T-helper 2 cell treated with Interferon-gamma antibody and Interleukin-4, amounts not matched to agents 5 μg/mL and 100 μg/mL, for 36 hours (primary cell): Measurements from ENCODE around the gene CAPN3.

Experiments used
- DNase-seq: peaks from one replicate; pipeline ENCODE4 v3.0.0; 2021; ENCODE audit warnings: low spot score
- H3K27ac Mint-ChIP-seq: one replicate; pipeline ENCODE4 v1.8.0; 2021; ENCODE audit warnings: mild to moderate bottlenecking, mixed read lengths
- H3K27me3 Mint-ChIP-seq: one replicate; pipeline ENCODE4 v1.8.0; 2021; ENCODE audit warnings: low read depth, mixed read lengths
- H3K36me3 Mint-ChIP-seq: one replicate; pipeline ENCODE4 v1.8.0; 2021; ENCODE audit warnings: low read depth, mixed read lengths
- H3K4me1 Mint-ChIP-seq: one replicate; pipeline ENCODE4 v1.8.0; 2021; ENCODE audit warnings: low read depth, mixed read lengths
- H3K4me3 Mint-ChIP-seq: one replicate; pipeline ENCODE4 v1.8.0; 2022; ENCODE audit warnings: mild to moderate bottlenecking, moderate library complexity, mixed read lengths
- H3K9me3 Mint-ChIP-seq: one replicate; pipeline ENCODE4 v1.8.0; 2021; ENCODE audit warnings: mixed read lengths

Gene CAPN3

GRCh38 chr15:42343596-42344232, 15.6 kb upstream of the CAPN3 start:
- Mint-ChIP-seq H3K27me3 (no peaks in the 10 kb centered on the region), H3K4me3 (no peak overlapping the region), H3K36me3 (peaks cover 8% of the 10 kb centered on the region), H3K27ac (no peak overlapping the region), H3K9me3 (no peaks in the 10 kb centered on the region), H3K4me1 (no peaks in the 10 kb centered on the region)
- no peak for DNase-seq

GRCh38 chr15:42344763-42345162, 14.5 kb upstream of the CAPN3 start:
- Mint-ChIP-seq H3K27me3 (no peaks in the 10 kb centered on the region), H3K4me3 (no peak overlapping the region), H3K4me1 (no peaks in the 10 kb centered on the region), H3K36me3 (peaks cover 11% of the 10 kb centered on the region), H3K27ac (no peak overlapping the region), H3K9me3 (no peaks in the 10 kb centered on the region)
- DNase-seq, result no peak

GRCh38 chr15:42345504-42345903, 13.8 kb upstream of the CAPN3 start:
- Mint-ChIP-seq H3K9me3 (no peaks in the 10 kb centered on the region), H3K27ac (no peak overlapping the region), H3K4me1 (no peaks in the 10 kb centered on the region), H3K36me3 (peaks cover 13% of the 10 kb centered on the region), H3K4me3 (no peak overlapping the region), H3K27me3 (no peaks in the 10 kb centered on the region)
- DNase-seq, result no peak

DNA sequence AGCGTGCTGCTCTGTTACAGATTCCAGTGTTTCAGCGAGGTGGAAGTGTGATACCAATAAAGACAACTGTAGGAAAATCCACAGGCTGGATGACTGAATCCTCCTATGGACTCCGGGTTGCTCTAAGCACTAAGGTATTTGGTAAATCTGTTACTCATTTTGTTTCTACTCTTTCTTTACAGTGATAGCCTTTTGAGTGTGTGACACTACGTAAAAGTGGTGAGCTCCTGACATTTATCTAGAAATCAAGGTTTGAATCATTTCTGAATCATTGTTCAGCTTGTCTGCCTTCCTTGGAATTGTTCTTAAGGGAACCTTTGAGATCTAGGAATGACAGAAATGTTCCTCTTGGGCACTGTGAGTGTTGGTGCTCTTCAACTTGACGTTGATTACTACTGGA, 11.2 kb upstream of the CAPN3 start:
- Mint-ChIP-seq H3K36me3 (peaks cover 20% of the 10 kb centered on the region), H3K4me1 (no peaks in the 10 kb centered on the region), H3K4me3 (no peak overlapping the region), H3K27ac (no peak overlapping the region), H3K9me3 (no peaks in the 10 kb centered on the region), H3K27me3 (no peaks in the 10 kb centered on the region)
- DNase-seq, result no peak

GRCh38 chr15:42349186-42349585, 10.1 kb upstream of the CAPN3 start:
- no peak for DNase-seq
- H3K36me3 Mint-ChIP-seq, result peaks cover 23% of the 10 kb centered on the region

GRCh38 chr15:42352401-42352800, 6.9 kb upstream of the CAPN3 start:
- Mint-ChIP-seq H3K27me3 (no peaks in the 10 kb centered on the region), H3K27ac (no peak overlapping the region), H3K36me3 (peaks cover 17% of the 10 kb centered on the region), H3K9me3 (no peaks in the 10 kb centered on the region), H3K4me3 (no peak overlapping the region), H3K4me1 (no peaks in the 10 kb centered on the region)
- DNase-seq, result no peak

More at GRCh38 chr15:42349186-42349585, 10.1 kb upstream of the CAPN3 start:
- no peak overlapping the region for H3K4me3 Mint-ChIP-seq
- no peak overlapping the region for H3K27ac Mint-ChIP-seq
- H3K4me1 Mint-ChIP-seq, result no peaks in the 10 kb centered on the region
- no peaks in the 10 kb centered on the region for H3K9me3 Mint-ChIP-seq
- no peaks in the 10 kb centered on the region for H3K27me3 Mint-ChIP-seq

DNA sequence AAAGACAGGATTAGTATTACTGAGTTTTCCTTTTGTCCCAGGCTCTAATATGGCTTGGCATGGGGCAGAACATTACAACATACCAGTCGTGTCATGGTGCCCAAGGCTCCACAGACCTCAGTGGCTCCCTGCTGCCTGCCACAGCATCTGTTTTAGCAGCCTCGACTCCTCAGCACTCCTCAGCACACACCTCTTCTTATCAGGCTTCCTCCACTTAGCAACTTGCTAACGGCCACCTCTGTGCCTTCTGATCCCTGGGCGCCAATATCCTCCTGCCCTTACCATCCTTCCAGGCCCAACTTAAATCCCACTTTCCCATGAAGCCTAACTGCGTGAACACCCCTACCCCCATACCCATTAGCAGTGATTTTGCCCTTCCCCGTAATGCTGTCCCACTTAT, 6.2 kb upstream of the CAPN3 start:
- Mint-ChIP-seq H3K4me3 (no peak overlapping the region), H3K27me3 (no peaks in the 10 kb centered on the region), H3K4me1 (no peaks in the 10 kb centered on the region), H3K27ac (no peak overlapping the region), H3K36me3 (peaks cover 17% of the 10 kb centered on the region), H3K9me3 (no peaks in the 10 kb centered on the region)
- no peak for DNase-seq

- Mint-ChIP-seq H3K27me3 (no peaks in the 10 kb centered on the region), H3K4me3 (no peak overlapping the region), H3K4me1 (no peaks in the 10 kb centered on the region), H3K9me3 (no peaks in the 10 kb centered on the region), H3K36me3 (peaks cover 13% of the 10 kb centered on the region), H3K27ac (no peak overlapping the region)
- DNase-seq, result no peak
Observed at GRCh38 chr15:42354824-42355223, 4.5 kb upstream of the CAPN3 start.

GRCh38 chr15:42355291-42355690, 4.0 kb upstream of the CAPN3 start:
- Mint-ChIP-seq H3K9me3 (no peaks in the 10 kb centered on the region), H3K4me3 (no peak overlapping the region), H3K27ac (no peak overlapping the region), H3K27me3 (no peaks in the 10 kb centered on the region), H3K4me1 (no peaks in the 10 kb centered on the region), H3K36me3 (peaks cover 12% of the 10 kb centered on the region)
- DNase-seq, result no peak

GRCh38 chr15:42356851-42357250, 2.5 kb upstream of the CAPN3 start:
- Mint-ChIP-seq H3K36me3 (peaks cover 5% of the 10 kb centered on the region), H3K4me3 (no peak overlapping the region), H3K9me3 (no peaks in the 10 kb centered on the region), H3K27me3 (no peaks in the 10 kb centered on the region), H3K27ac (no peak overlapping the region), H3K4me1 (no peaks in the 10 kb centered on the region)
- no peak for DNase-seq

DNA sequence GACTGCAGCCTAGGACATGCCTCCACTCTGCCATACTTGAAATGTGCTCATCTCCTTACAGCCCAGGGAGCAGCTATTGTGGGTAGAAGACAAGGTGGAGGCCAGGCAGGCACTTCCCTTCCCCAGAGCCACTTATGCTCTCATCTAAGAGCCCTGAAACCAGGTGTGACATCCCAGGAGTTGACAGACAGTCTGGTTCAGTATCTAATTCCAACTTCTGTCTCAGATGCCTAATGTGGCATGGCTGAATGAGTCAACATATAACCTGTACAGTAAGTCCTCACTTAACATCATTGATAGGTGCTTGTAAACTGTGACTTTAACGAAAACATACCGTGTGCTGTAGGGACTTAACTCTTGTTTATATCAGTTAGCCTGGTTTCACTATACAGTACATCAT, 1.2 kb upstream of the CAPN3 start:
- peaks cover 4% of the 10 kb centered on the region for H3K36me3 Mint-ChIP-seq
- no peaks in the 10 kb centered on the region for H3K27me3 Mint-ChIP-seq
- no peak overlapping the region for H3K4me3 Mint-ChIP-seq
- H3K9me3 Mint-ChIP-seq, result no peaks in the 10 kb centered on the region
- no peaks in the 10 kb centered on the region for H3K4me1 Mint-ChIP-seq
- DNase-seq, result no peak
- H3K27ac Mint-ChIP-seq, result no peak overlapping the region

DNA sequence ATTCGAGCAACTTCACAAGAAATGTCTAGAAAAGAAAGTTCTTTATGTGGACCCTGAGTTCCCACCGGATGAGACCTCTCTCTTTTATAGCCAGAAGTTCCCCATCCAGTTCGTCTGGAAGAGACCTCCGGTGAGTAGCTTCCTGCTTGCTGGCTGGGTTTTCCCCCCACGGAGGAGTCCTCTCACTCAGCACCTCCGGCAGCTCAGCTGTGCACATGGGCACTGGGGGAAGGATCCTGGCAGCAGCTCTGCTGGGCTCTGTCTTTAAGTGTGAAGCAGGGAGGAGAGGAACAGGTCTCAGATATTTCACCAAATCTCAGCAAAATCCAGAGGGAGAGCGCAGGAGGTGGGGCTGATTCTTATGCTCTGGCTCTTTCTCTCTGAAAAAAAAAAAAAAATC, 684 bp downstream of the CAPN3 start:
- H3K9me3 Mint-ChIP-seq, result no peaks in the 10 kb centered on the region
- no peak overlapping the region for H3K27ac Mint-ChIP-seq
- DNase-seq, result no peak
- H3K4me1 Mint-ChIP-seq, result no peaks in the 10 kb centered on the region
- H3K27me3 Mint-ChIP-seq, result no peaks in the 10 kb centered on the region
- H3K4me3 Mint-ChIP-seq, result no peak overlapping the region
- no peaks in the 10 kb centered on the region for H3K36me3 Mint-ChIP-seq

GRCh38 chr15:42360535-42361112, 1.3 kb downstream of the CAPN3 start:
- Mint-ChIP-seq H3K27me3 (no peaks in the 10 kb centered on the region), H3K9me3 (no peaks in the 10 kb centered on the region)

DNA sequence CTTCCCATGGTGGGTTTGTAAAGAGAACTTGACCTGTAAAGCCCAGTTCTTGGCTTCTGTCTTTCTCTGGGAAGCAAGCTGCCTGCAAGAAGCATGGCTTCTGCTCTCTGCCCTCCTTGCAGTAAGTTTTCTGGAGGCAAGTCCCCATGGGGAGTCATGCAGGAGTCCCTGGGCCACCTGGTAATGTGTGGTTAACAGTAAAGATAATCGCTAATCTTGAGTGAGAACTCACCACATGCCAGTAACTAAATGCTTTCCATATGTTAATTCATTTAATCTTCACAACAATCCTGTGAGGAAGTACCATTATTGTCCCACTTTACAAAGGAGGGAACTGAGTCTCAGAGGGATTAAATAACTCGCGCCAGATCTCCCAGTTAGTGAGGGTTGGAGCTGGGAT, 4.2 kb downstream of the CAPN3 start:
- Mint-ChIP-seq H3K27ac (no peak overlapping the region), H3K4me3 (no peak overlapping the region), H3K27me3 (no peaks in the 10 kb centered on the region), H3K4me1 (no peaks in the 10 kb centered on the region), H3K9me3 (no peaks in the 10 kb centered on the region), H3K36me3 (no peaks in the 10 kb centered on the region)
- no peak for DNase-seq

More at GRCh38 chr15:42360535-42361112, 1.3 kb downstream of the CAPN3 start:
- H3K36me3 Mint-ChIP-seq, result no peaks in the 10 kb centered on the region
- DNase-seq, result no peak
- no peak overlapping the region for H3K4me3 Mint-ChIP-seq
- H3K27ac Mint-ChIP-seq, result no peak overlapping the region
- no peaks in the 10 kb centered on the region for H3K4me1 Mint-ChIP-seq

DNA sequence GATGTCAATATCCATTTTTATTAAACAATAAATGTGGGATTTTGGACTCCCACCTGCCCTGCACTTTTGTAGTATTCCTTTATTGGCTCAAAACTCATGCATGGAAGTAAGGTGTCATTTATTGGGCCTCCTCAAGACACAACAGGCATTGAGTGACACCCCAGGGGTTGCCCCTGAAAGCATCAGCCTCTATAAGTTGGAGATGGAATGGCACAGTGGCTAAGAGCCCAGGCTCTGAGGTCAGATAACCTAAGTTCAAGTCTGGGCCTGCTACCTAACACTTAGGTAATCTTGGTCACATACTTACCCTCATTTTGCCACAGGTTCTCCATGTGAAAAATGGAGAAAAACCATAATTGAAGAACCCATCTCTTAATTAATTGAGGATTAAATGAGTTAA, 4.6 kb downstream of the CAPN3 start:
- Mint-ChIP-seq H3K27ac (no peak overlapping the region), H3K36me3 (no peaks in the 10 kb centered on the region), H3K27me3 (no peaks in the 10 kb centered on the region), H3K4me1 (no peaks in the 10 kb centered on the region), H3K9me3 (no peaks in the 10 kb centered on the region), H3K4me3 (no peak overlapping the region)
- DNase-seq, result no peak
